HG02840 (cell line): Measurements from ENCODE around the gene CDH13.

Experiments used
- ATAC-seq: cut with Tn5 transposase; IDR thresholded peaks from one replicate; pipeline ENCODE4 v1.9.1; 2021; ENCODE audit warnings: mild to moderate bottlenecking, moderate library complexity, moderate number of reproducible peaks; ENCODE audit not compliant: unreplicated experiment, low FRiP score

CDH13 gene

GRCh38 chr16:82625066-82625968 is 1.5 kb upstream of the CDH13 start:
- ATAC-seq: no peak

GRCh38 chr16:82628088-82628423 is 1.3 kb downstream of the CDH13 start:
- no peak for ATAC-seq

GRCh38 chr16:82628711-82629110 is 1.9 kb downstream of the CDH13 start:
- ATAC-seq: no peak

- no peak for ATAC-seq
Measured at GRCh38 chr16:82629441-82630027, 2.8 kb downstream of the CDH13 start.

GRCh38 chr16:82630219-82630618 is 3.5 kb downstream of the CDH13 start:
- ATAC-seq: no peak

GRCh38 chr16:82630688-82631087 is 3.9 kb downstream of the CDH13 start:
- no peak for ATAC-seq

GRCh38 chr16:82631701-82632685 is 5.2 kb downstream of the CDH13 start:
- no peak for ATAC-seq

GRCh38 chr16:82633964-82634600 is 7.3 kb downstream of the CDH13 start:
- ATAC-seq: no peak

- ATAC-seq: no peak
Measured at GRCh38 chr16:82634955-82635610, 8.3 kb downstream of the CDH13 start.

- ATAC-seq: no peak
Measured at GRCh38 chr16:82636485-82636884, 9.7 kb downstream of the CDH13 start.

GRCh38 chr16:82636958-82637357 is 10.2 kb downstream of the CDH13 start:
- no peak for ATAC-seq

- no peak for ATAC-seq
Measured at GRCh38 chr16:82638095-82638798, 11.5 kb downstream of the CDH13 start.

GRCh38 chr16:82639263-82639662 is 12.5 kb downstream of the CDH13 start:
- no peak for ATAC-seq

GRCh38 chr16:82639666-82640336 is 13.0 kb downstream of the CDH13 start:
- ATAC-seq: no peak

- ATAC-seq: no peak
Measured at GRCh38 chr16:82641336-82641984, 14.7 kb downstream of the CDH13 start.

- ATAC-seq: no peak
Measured at GRCh38 chr16:82643136-82643535, 16.4 kb downstream of the CDH13 start.

GRCh38 chr16:82643936-82644630 is 17.3 kb downstream of the CDH13 start:
- ATAC-seq: no peak

- ATAC-seq: no peak
Measured at GRCh38 chr16:82646504-82646903, 19.7 kb downstream of the CDH13 start.
